ENCODE results near the gene LBX1.
"Not testable (repeated sequence)": the region's sequence is repeated elsewhere in the genome, so short reads cannot be mapped to it uniquely, and the experiment has no call there.

The LBX1 gene

GRCh38 chr10:101202667-101203066 is 26.6 kb downstream of the LBX1 start:
- DNase-seq = not testable (repeated sequence)

DNA sequence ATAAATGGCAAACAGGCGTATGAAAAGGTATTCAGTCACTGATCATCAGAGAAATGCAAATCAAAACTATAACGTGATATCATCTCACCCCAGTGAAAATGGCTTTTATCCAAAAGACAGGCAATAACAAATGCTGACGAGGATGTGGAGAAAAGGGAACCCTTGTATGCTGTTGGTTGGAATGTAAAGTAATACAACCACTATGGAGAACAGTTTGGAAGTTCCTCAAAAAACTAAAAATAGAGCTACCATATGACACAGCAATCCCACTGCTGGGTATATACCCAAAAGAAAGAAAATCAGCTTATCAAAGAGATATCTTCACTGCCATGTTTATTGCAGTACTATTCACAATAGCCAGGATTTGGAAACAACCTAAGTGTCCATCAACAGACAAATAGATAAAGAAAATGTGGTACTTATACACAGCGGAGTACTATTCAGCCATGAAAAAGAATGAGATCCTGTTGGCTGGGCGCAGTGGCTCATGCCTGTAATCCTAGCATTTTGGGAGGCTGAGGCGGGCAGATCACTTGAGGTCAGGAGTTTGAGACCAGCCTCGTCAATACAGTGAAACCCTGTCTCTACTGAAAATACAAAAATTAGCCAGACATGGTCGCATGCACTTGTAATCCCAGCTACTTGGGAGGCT is 30.8 kb downstream of the LBX1 start:
- not testable (repeated sequence) for DNase-seq

DNA sequence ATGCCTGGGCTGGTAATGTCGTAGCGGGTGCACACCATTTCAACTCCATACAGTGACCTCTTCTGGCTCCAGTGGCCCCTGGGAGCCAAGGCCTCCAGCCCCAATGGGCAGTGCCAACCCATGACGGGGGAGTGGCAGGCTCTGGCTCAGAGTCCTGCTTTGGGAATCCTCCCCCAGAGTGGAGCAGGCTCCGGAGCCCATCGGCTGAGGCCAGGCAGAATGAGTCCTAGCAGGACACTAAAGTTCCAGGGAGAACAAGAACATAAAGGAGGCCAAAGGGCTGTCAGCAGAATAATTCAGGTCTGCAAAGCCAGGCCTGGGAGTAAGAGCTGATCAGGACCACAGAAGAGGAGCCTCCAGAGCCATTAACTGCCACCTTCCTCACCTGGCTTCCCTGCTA is 33.3 kb downstream of the LBX1 start:
- no peak for DNase-seq

DNA sequence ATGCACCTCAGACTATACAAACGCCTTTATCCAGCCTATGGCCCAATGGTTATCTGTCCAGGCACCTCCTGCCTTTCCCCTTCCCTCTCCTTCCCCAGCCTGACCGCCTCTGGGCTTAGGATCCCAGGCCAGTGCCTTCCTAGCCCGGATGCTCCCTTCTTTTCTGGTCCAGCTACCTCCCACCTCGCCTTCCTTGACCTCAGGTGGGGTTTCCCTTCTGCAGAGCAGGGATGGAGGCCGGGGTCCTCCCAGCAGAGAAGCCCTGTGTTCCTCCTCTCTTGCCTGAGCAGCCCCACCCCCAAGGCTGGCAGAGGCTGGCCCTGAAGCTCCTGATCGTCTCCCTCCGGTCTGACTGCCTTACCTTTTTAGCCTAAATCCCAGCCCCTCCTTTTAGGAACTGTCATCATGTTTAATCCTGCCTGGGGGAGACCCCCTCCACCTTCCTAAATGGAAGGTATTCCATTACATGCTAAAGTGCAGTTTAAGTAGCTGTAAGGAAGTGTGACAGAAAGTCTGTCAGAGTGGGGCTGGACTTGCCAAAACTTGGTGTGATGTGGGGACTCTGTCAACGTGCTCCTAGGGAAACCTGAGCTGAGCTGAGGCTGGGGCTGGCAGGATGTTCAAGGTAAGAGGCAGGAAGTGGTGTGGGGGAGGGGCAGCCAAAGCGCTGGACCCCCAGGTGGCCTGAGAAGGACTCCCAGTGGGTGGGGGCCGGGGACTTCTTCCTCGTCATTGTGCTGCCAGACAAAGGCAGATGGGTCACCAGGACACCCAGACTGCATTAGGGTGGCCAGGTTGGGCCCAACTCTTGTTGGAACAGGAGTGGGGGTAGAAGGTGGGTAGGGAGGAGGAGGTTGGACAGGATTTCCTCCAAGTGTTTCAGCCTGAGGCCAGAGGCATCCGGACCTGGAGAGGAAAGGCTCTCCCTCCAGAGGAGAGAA is 39.5 kb downstream of the LBX1 start:
- no peak for DNase-seq

DNA sequence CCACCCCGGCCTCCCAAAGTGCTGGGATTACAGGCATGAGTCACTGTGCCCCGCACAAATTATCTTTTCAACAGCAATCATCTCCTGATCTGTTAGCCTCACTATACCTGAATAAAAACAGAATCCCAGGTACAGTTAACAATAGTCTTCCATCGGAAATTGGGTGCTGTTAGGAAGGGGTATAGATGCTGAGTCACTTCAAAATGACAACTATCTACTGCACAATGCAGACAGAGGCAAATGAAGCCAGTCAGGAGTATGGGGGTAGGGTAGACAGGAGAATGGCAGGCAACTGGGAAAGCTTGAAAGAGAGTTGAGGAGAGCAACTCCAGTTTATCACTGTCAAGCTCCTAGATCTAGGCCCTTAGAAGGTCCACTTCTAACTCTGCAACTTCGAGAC is 40.3 kb downstream of the LBX1 start:
- DNase-seq = no peak

DNA sequence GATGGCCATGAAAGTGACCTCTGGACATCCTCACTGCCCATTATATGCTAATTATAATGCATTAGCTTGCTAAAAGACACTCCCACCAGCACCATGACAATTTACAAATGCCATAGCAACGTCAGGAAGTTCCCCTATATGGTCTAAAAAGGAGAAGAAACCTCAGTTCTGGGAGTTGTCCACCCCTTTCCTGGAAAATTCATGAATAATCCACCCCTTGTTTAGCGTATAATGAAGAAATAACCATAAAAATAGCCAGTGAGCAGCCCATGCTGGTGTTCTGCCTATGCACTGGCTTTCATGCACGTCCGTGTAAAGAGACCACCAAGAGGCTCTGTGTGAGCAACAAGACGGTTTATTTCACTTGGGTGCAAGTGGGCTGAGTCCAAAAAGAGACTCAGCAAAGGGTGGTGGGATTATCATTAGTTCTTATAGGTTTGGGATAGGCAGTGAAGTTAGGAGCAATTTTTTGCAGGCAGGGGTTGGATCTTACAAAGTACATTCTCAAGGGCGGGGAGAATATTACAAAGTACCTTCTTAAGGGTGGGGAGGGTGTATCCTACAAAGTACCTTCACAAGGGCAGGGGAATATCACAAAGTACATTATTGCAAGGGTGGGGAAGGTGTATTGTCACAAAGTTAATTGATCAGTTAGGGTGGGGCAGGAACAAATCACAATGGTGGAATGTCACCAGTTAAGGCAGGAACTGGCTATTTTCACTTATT is 45.6 kb downstream of the LBX1 start:
- no peak for DNase-seq

- DNase-seq = no peak
Observed at GRCh38 chr10:101182936-101183335, 46.3 kb downstream of the LBX1 start.
